ENCODE measurements around the gene CCL21. TPM values are rescaled to one million over a fixed set of nuclear protein-coding genes. Genes with fewer than 3 reads are reported as not detected.

CCL21 gene
- total RNA-seq, 4 donors from 2014 or later: 0.87 to 1.9 (median 0.91) TPM; not detected in 1

GRCh38 chr9:34701023-34701768 is 8.7 kb downstream of the CCL21 start:
- no peaks in the 10 kb centered on the region for H3K36me3 ChIP-seq
- H3K4me1 ChIP-seq: peaks cover 4 to 5% of the 10 kb centered on the region in 2 donors
- TF ChIP-seq CTCF (IDR thresholded peaks at IDR 0.05 in 4 of 5, conservative IDR thresholded peaks at IDR 0.05 in 1 of 5) (peak; percentile 68 to 92 (median 85)), POLR2A (IDR thresholded peaks at IDR 0.05) (peak in 1 of 2 donors; percentile 7)
- intact Hi-C loops (cut with DNase I; ENCODE audit: low total_unique reads) (loop anchor here (1.0 kb wide), 1 partner anchor 55 kb away; the partner anchor contains the start of gene GALT), in situ Hi-C loops (cut with MboI; ENCODE audit: low sequenced_read_pairs in 4 of 4) (loop anchor here in 1 of 4 donors (10.0 kb wide), 1 partner anchor 56 kb away; the partner anchor contains the start of gene GALT)
- peak; percentile 11 to 45 for DNase-seq
- H3K27ac ChIP-seq: peak overlapping the region; percentile 64 to 71 (median 69)
- ATAC-seq: peak; percentile 77 to 85
- peak overlapping the region; percentile 63 to 93 (median 80) for H3K4me3 ChIP-seq
- H3K27me3 ChIP-seq: no peaks in the 10 kb centered on the region
- no peaks in the 10 kb centered on the region for H3K9me3 ChIP-seq

- in situ Hi-C loops (cut with MboI; ENCODE audit: low sequenced_read_pairs in 4 of 4): no loop called here
- no peaks in the 10 kb centered on the region for H3K36me3 ChIP-seq
- intact Hi-C loops (cut with DNase I; ENCODE audit: low total_unique reads): no loop called here
- no peaks in the 10 kb centered on the region for H3K27me3 ChIP-seq
- H3K9me3 ChIP-seq: no peaks in the 10 kb centered on the region
- H3K4me1 ChIP-seq: no peaks in the 10 kb centered on the region
- no peak for ATAC-seq
- H3K4me3 ChIP-seq: no peak overlapping the region
- no peak overlapping the region for H3K27ac ChIP-seq
- no peak for DNase-seq
- TF ChIP-seq POLR2A (IDR thresholded peaks at IDR 0.05): no peak
- no peak for TF ChIP-seq CTCF (IDR thresholded peaks at IDR 0.05 in 4 of 5, conservative IDR thresholded peaks at IDR 0.05 in 1 of 5)
Measured at GRCh38 chr9:34694811-34695210, 15.1 kb downstream of the CCL21 start.

- no peak for ATAC-seq
- TF ChIP-seq POLR2A (IDR thresholded peaks at IDR 0.05): no peak
- TF ChIP-seq CTCF (IDR thresholded peaks at IDR 0.05 in 4 of 5, conservative IDR thresholded peaks at IDR 0.05 in 1 of 5): no peak
- in situ Hi-C loops (cut with MboI; ENCODE audit: low sequenced_read_pairs in 4 of 4): no loop called here
Measured at GRCh38 chr9:34693560-34693959, 16.4 kb downstream of the CCL21 start.

GRCh38 chr9:34691936-34692315 is 18.0 kb downstream of the CCL21 start:
- no peak for ATAC-seq
- no peak overlapping the region for H3K4me3 ChIP-seq
- H3K27ac ChIP-seq: no peak overlapping the region
- TF ChIP-seq POLR2A (IDR thresholded peaks at IDR 0.05) (no peak), CTCF (IDR thresholded peaks at IDR 0.05 in 4 of 5, conservative IDR thresholded peaks at IDR 0.05 in 1 of 5) (no peak)
- no peaks in the 10 kb centered on the region for H3K9me3 ChIP-seq
- H3K27me3 ChIP-seq: no peaks in the 10 kb centered on the region
- no peaks in the 10 kb centered on the region for H3K4me1 ChIP-seq
- no peaks in the 10 kb centered on the region for H3K36me3 ChIP-seq
- intact Hi-C loops (cut with DNase I; ENCODE audit: low total_unique reads) (no loop called here), in situ Hi-C loops (cut with MboI; ENCODE audit: low sequenced_read_pairs in 4 of 4) (no loop called here)
- no peak for DNase-seq

More at GRCh38 chr9:34693560-34693959, 16.4 kb downstream of the CCL21 start:
- H3K27me3 ChIP-seq: no peaks in the 10 kb centered on the region
- H3K27ac ChIP-seq: no peak overlapping the region
- no peak for DNase-seq
- H3K4me3 ChIP-seq: no peak overlapping the region
- intact Hi-C loops (cut with DNase I; ENCODE audit: low total_unique reads): no loop called here
- H3K9me3 ChIP-seq: no peaks in the 10 kb centered on the region
- H3K36me3 ChIP-seq: no peaks in the 10 kb centered on the region
- H3K4me1 ChIP-seq: no peaks in the 10 kb centered on the region
